GM12873 (cell line): ENCODE measurements around the gene COX6A1.

ENCODE experiments used
- TF ChIP-seq, protein P1 (sequence below): IDR thresholded peaks from 2 replicates; pipeline ENCODE4 v1.5.1; 2012; ENCODE audit warnings: low read depth, mild to moderate bottlenecking, moderate library complexity, low read length, control low read depth; ENCODE audit not compliant: insufficient read depth; ENCODE audit errors: missing control alignments

Gene COX6A1

DNA sequence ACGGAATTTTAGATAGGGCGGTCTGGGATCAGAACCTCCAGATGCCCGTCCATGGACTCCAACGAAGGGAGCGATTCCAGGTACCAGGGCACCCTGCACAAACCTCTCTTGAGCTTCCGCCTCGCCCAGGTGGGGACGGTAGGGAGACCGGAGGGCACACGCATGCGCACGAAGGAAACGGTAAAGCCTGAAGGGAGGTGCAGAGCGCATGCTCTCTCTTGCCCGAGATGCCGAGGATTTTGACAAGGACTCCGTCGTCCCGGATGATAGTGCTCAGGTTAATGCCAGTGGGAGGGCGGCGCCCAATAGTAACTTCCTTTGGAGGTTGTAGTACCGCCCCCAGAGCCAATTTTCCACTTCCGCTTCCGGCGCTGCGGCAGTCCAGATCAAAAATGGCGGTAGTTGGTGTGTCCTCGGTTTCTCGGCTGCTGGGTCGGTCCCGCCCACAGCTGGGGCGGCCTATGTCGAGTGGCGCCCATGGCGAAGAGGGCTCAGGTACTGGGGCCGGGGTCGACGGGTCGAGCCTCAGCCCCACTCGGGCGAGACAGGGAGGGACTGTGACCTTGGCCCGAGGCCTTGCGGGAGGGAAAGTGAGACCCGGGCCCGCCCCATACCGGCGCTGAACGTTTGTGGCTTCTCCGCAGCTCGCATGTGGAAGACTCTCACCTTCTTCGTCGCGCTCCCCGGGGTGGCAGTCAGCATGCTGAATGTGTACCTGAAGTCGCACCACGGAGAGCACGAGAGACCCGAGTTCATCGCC lies at the start of gene COX6A1:
COX6A1 (plus strand) TSS at position 379 of the 760 bp plus-strand sequence; CDS start at position 393, 14 bp downstream.
- TF ChIP-seq, protein P1, sequence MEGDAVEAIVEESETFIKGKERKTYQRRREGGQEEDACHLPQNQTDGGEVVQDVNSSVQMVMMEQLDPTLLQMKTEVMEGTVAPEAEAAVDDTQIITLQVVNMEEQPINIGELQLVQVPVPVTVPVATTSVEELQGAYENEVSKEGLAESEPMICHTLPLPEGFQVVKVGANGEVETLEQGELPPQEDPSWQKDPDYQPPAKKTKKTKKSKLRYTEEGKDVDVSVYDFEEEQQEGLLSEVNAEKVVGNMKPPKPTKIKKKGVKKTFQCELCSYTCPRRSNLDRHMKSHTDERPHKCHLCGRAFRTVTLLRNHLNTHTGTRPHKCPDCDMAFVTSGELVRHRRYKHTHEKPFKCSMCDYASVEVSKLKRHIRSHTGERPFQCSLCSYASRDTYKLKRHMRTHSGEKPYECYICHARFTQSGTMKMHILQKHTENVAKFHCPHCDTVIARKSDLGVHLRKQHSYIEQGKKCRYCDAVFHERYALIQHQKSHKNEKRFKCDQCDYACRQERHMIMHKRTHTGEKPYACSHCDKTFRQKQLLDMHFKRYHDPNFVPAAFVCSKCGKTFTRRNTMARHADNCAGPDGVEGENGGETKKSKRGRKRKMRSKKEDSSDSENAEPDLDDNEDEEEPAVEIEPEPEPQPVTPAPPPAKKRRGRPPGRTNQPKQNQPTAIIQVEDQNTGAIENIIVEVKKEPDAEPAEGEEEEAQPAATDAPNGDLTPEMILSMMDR, result peak; percentile 28

DNA sequence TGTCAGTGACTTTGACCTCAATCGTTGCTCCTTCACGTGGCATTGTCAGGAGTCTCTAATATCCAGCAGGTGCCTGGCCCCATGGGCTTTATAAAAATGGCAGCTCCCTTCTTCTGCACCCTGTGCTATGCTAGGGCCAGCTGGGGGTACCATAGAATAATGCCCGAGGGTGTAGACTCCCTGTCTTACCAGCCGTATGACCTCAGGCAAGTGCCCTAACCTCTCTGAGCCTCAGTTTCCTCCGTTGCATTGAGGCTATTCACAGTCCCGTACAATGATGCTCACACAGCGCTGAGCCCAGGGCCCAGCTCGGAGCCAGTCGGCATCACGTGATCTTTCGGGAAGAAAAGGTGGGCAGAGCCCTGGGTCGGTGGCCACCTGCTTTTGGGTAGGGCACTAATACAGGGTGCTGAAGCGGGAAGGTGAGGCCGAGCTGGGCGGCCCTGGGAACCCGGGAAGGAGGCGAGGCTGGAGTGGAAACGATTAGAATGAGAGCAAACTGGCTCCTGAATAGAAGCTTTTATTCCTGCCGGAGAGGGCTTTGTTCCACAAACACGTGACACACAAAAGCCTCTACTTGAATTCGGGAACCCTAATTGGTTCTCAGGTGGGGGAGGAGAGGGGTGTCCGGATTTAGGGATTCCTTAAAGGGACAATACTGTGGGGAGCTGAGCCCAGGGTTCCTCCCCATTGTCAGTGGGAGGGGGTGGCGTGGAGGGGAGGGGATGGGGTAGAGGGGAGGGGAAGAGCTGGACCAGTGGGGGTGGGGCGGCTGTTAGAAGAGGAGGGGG lies 49.0 kb upstream of the COX6A1 start:
- TF ChIP-seq, protein P1, result no peak

- TF ChIP-seq, protein P1, result no peak
These were observed 47.3 kb upstream of the COX6A1 start for GRCh38 chr12:120390540-120391120.

DNA sequence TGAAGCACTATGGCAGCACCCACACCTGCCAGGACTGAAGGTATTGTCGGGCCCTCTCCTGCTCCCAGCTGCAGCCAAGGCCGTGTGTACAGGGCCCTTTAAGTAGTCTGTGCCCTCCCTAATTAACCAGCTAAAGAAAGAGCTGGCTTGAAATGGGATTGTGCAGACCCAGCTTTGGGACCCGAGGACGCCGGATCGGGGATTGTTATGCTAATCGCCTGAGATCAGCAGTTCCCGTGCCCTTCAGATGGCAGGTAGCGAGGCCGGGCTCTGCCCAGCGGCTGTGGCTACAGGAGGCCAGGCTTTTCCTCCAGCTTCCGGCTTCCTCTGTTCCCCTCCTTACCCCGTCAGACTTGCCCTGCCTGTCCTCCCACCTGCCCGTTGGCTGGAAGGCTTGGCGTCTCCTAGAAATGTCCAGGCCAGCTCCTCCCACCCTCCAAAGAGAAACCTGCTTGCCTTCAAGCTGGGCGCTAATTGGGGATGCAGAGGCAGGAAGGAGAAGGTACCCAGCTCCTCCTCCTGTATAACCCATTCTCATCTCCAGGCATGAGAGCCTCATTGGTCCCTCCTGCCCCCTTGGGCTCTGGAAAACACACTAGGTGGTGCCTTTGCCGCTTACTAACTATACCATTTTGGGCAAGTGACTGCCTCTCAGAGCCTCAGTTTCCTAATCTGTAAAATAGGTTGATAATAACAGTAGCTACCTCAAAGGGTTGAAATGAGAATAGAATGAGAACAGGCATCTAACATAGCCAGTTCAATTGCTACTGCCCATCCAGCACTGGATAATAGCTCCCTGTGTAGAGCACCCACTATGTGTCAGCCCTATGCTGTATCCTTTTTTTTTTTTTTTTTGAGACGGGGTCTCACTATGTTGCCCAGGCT lies 43.2 kb upstream of the COX6A1 start:
- TF ChIP-seq, protein P1, result no peak

DNA sequence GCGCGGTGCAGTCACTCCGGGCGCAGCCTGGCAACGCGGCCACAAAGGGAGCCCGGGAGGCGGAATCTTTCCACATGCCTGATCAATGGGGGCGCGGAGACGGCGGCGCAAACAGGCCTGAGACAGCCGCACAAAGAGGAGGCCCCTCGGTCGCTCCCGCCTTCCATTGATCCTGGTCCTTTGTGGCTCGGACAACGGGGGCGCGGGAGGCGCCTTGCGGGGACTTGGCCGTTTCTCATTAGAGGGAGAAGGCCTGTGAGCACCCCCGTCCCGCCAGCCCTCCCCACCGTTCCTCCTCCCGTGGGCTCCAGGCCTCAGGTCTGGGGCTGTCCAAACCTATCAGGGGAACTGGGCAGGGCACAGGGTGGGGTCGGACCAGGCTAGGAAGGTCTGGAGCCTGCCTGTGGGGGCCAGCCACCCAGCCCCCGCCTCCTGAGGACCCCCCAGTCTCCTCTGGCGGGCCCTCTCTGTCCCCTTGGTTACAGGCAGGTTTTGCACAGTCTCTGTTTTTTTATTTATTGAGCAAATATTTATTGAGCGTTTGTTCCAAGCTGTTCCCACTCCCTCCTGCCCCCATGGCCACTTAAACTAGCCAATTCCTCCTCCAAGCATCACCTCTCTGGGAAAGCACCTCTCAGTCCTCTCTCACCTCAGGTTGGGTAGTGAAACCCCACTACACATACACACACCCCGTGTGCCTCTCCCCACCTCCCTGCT lies 39.9 kb upstream of the COX6A1 start:
- TF ChIP-seq, protein P1, result no peak

- TF ChIP-seq, protein P1, result no peak
These were observed 38.4 kb upstream of the COX6A1 start for GRCh38 chr12:120399531-120399930.
